GM12878 (cell line): ENCODE data around the gene SMG5. TPM values are rescaled to one million over a fixed set of nuclear protein-coding genes. Genes with fewer than 3 reads are reported as not detected.

Source experiments
- BCL3 ChIP-seq: IDR thresholded peaks from 2 replicates; pipeline ENCODE4 v1.6.1; 2011; ENCODE audit warnings: borderline replicate concordance, low read depth, mild to moderate bottlenecking, moderate library complexity, low read length; ENCODE audit not compliant: insufficient read depth, poor library complexity, severe bottlenecking
- CREB1 ChIP-seq: IDR thresholded peaks from 2 replicates; pipeline ENCODE4 v1.6.1; 2012; ENCODE audit warnings: low read depth, mild to moderate bottlenecking, inconsistent platforms
- DPF2 ChIP-seq: fragments of 450-650 bp; IDR thresholded peaks from 2 replicates; pipeline ENCODE4 v1.6.1; 2017; ENCODE audit warnings: mild to moderate bottlenecking
- FOXK2 ChIP-seq: fragments of 450-650 bp; IDR thresholded peaks from 2 replicates; pipeline ENCODE4 v1.6.1; 2017; ENCODE audit warnings: mild to moderate bottlenecking, moderate library complexity
- GABPA ChIP-seq: IDR thresholded peaks from 2 replicates; pipeline ENCODE4 v1.6.1; 2014; ENCODE audit warnings: antibody characterized with exemption, low read depth, mild to moderate bottlenecking, inconsistent platforms
- MTA2 ChIP-seq: fragments of 450-650 bp; IDR thresholded peaks from 2 replicates; pipeline ENCODE4 v1.6.1; 2016; ENCODE audit warnings: low read depth, mild to moderate bottlenecking, moderate library complexity
- NFYB ChIP-seq: IDR thresholded peaks from 2 replicates; pipeline ENCODE4 v1.6.1; 2011; ENCODE audit warnings: low read depth, mild to moderate bottlenecking, low read length, improper control_type of control experiment, moderate library complexity; ENCODE audit not compliant: insufficient read depth
- NR2F1 ChIP-seq: fragments of 450-650 bp; conservative IDR thresholded peaks from 2 replicates; pipeline ENCODE4 v1.6.1; 2017; ENCODE audit warnings: mild to moderate bottlenecking
- PAX8 ChIP-seq: fragments of 450-650 bp; IDR thresholded peaks from 2 replicates; pipeline ENCODE4 v1.6.1; 2017; ENCODE audit warnings: mild to moderate bottlenecking, moderate library complexity
- RAD21 ChIP-seq: IDR thresholded peaks from 2 replicates; pipeline ENCODE4 v1.6.1; 2011; ENCODE audit warnings: mild to moderate bottlenecking, low read depth, low read length, moderate library complexity; ENCODE audit not compliant: insufficient read depth
- RB1 ChIP-seq: fragments of 450-650 bp; formaldehyde crosslinking; IDR thresholded peaks from 2 replicates; pipeline ENCODE4 v1.6.1; 2017; ENCODE audit warnings: mild to moderate bottlenecking, borderline replicate concordance
- RCOR1 ChIP-seq: conservative IDR thresholded peaks from 2 replicates; pipeline ENCODE4 v1.6.1; 2012; ENCODE audit warnings: low read depth, low read length, improper control_type of control experiment
- SIN3A ChIP-seq: IDR thresholded peaks from 2 replicates; pipeline ENCODE4 v1.6.1; 2012; ENCODE audit warnings: low read depth, low read length, improper control_type of control experiment
- TCF7 ChIP-seq: IDR thresholded peaks from 2 replicates; pipeline ENCODE4 v1.6.1; 2014; ENCODE audit warnings: antibody characterized with exemption, borderline replicate concordance
- WRNIP1 ChIP-seq: IDR thresholded peaks from 2 replicates; pipeline ENCODE4 v1.6.1; 2011; ENCODE audit warnings: low read depth, low read length, improper control_type of control experiment, borderline replicate concordance
- ZBTB33 ChIP-seq: fragments of 450-650 bp; IDR thresholded peaks from 2 replicates; pipeline ENCODE4 v1.6.1; 2017; ENCODE audit warnings: mild to moderate bottlenecking
- ZNF217 ChIP-seq: fragments of 450-650 bp; IDR thresholded peaks from 2 replicates; pipeline ENCODE4 v1.6.1; 2017; ENCODE audit warnings: antibody characterized with exemption, mild to moderate bottlenecking
- ZNF274 ChIP-seq: IDR thresholded peaks from one replicate; pipeline ENCODE4 v1.8.0; 2011; ENCODE audit not compliant: insufficient read length, insufficient read depth
- ZSCAN29 ChIP-seq: fragments of 450-650 bp; IDR thresholded peaks from 2 replicates; pipeline ENCODE4 v1.6.1; 2017; ENCODE audit warnings: mild to moderate bottlenecking, moderate library complexity
- polyA plus RNA-seq, 11 experiments: library from polyadenylated mRNA; depleted of rRNA in 4 of 11; unstranded in 6 of 11; stranded (reverse) in 5 of 11; fragments of >200 nt; fragmentation: Nextera tagmentation in 4 of 11; fragmentation: Illumina TruSeq in 1 of 11; extraction: Ambion mirVana in 4 of 11; extraction: Trizol in 1 of 11; gene quantifications; 1 replicate in 1 of 11; 2 replicates in 10 of 11; pipeline versions ENCODE4 v1.2.1 to v1.2.3, GENCODE V29; 2011 to 2016; ENCODE audit warnings: inconsistent platforms in 2 of 11, missing spikeins in 2 of 11, low read depth in 1 of 11
- total RNA-seq, 4 experiments: library from RNA; depleted of rRNA in 3 of 4; stranded (reverse); fragments of >200 nt in 3 of 4; fragmentation: Illumina TruSeq in 1 of 4; extraction: Trizol in 1 of 4; gene quantifications; 2 replicates each; pipeline versions ENCODE4 v1.2.1 to v1.2.3, GENCODE V29; 2013 to 2021
- TF ChIP-seq, protein P1 (sequence below): fragments of 450-650 bp; formaldehyde crosslinking; IDR thresholded peaks from 2 replicates; pipeline ENCODE4 v1.4.0; 2020; ENCODE audit warnings: mild to moderate bottlenecking, moderate library complexity
- TF ChIP-seq, protein P2 (sequence below): fragments of 450-650 bp; IDR thresholded peaks from 2 replicates; pipeline ENCODE4 v1.6.1; 2017; ENCODE audit warnings: low read depth, mild to moderate bottlenecking, moderate library complexity
- TF ChIP-seq, protein P3 (sequence below): IDR thresholded peaks from 2 replicates; pipeline ENCODE4 v1.6.1; 2012; ENCODE audit warnings: low read depth, low read length, improper control_type of control experiment
- TF ChIP-seq, protein P4 (sequence below): IDR thresholded peaks from 2 replicates; pipeline ENCODE4 v1.6.1; 2012; ENCODE audit warnings: low read depth, low read length, improper control_type of control experiment

Gene SMG5
- total and polyA plus RNA-seq, 10 of the 15 experiments (the other 5 are each of a cell fraction or from before 2014, with no cell fraction given), result 0.76 to 61.5 (median 48.8) TPM

DNA sequence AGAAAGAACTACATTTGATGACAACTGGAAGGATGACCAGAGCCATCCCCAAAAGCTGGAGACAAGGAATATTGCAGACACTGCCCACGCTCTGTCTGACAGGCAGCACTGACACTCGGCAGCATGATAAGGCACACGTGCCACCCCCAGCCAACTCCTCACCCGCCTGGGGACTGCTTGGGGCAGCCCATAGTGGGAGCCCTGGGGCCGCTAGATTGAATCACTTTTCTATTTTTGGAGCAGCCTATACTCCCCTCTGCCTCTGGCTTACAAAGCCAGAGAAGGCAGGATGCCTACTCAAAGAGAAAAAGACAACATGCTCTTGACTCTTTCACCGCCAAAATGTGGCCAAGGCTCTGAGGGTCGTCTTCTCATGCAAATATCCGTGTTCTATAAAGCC lies 1.3 kb downstream of the SMG5 start (continued):
- TF ChIP-seq RB1, result no peak
- TF ChIP-seq ZBTB33, result no peak
- peak; percentile 97 for TF ChIP-seq SIN3A
- TF ChIP-seq, protein P1, sequence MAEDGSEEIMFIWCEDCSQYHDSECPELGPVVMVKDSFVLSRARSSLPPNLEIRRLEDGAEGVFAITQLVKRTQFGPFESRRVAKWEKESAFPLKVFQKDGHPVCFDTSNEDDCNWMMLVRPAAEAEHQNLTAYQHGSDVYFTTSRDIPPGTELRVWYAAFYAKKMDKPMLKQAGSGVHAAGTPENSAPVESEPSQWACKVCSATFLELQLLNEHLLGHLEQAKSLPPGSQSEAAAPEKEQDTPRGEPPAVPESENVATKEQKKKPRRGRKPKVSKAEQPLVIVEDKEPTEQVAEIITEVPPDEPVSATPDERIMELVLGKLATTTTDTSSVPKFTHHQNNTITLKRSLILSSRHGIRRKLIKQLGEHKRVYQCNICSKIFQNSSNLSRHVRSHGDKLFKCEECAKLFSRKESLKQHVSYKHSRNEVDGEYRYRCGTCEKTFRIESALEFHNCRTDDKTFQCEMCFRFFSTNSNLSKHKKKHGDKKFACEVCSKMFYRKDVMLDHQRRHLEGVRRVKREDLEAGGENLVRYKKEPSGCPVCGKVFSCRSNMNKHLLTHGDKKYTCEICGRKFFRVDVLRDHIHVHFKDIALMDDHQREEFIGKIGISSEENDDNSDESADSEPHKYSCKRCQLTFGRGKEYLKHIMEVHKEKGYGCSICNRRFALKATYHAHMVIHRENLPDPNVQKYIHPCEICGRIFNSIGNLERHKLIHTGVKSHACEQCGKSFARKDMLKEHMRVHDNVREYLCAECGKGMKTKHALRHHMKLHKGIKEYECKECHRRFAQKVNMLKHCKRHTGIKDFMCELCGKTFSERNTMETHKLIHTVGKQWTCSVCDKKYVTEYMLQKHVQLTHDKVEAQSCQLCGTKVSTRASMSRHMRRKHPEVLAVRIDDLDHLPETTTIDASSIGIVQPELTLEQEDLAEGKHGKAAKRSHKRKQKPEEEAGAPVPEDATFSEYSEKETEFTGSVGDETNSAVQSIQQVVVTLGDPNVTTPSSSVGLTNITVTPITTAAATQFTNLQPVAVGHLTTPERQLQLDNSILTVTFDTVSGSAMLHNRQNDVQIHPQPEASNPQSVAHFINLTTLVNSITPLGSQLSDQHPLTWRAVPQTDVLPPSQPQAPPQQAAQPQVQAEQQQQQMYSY (CRISPR knock-in tag), result no peak
- TF ChIP-seq GABPA, result no peak
- no peak for TF ChIP-seq MTA2
- TF ChIP-seq ZNF274, result no peak
- TF ChIP-seq RAD21, result no peak
- TF ChIP-seq WRNIP1, result 0 out of 2 replicates have a peak, but pooled peaks have one; percentile 34
- TF ChIP-seq, protein P2, sequence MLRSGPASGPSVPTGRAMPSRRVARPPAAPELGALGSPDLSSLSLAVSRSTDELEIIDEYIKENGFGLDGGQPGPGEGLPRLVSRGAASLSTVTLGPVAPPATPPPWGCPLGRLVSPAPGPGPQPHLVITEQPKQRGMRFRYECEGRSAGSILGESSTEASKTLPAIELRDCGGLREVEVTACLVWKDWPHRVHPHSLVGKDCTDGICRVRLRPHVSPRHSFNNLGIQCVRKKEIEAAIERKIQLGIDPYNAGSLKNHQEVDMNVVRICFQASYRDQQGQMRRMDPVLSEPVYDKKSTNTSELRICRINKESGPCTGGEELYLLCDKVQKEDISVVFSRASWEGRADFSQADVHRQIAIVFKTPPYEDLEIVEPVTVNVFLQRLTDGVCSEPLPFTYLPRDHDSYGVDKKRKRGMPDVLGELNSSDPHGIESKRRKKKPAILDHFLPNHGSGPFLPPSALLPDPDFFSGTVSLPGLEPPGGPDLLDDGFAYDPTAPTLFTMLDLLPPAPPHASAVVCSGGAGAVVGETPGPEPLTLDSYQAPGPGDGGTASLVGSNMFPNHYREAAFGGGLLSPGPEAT, result no peak
- no peak for TF ChIP-seq NFYB
- TF ChIP-seq DPF2, result no peak
- TF ChIP-seq, protein P3, sequence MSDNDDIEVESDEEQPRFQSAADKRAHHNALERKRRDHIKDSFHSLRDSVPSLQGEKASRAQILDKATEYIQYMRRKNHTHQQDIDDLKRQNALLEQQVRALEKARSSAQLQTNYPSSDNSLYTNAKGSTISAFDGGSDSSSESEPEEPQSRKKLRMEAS, result peak; percentile 96
- no peak for TF ChIP-seq CREB1
- no peak for TF ChIP-seq FOXK2
- no peak for TF ChIP-seq TCF7
- TF ChIP-seq, protein P4, sequence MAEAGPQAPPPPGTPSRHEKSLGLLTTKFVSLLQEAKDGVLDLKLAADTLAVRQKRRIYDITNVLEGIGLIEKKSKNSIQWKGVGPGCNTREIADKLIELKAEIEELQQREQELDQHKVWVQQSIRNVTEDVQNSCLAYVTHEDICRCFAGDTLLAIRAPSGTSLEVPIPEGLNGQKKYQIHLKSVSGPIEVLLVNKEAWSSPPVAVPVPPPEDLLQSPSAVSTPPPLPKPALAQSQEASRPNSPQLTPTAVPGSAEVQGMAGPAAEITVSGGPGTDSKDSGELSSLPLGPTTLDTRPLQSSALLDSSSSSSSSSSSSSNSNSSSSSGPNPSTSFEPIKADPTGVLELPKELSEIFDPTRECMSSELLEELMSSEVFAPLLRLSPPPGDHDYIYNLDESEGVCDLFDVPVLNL, result no peak
- TF ChIP-seq PAX8, result no peak
- no peak for TF ChIP-seq ZNF217
- no peak for TF ChIP-seq BCL3
- no peak for TF ChIP-seq NR2F1
- TF ChIP-seq RCOR1, result no peak
- TF ChIP-seq ZSCAN29, result no peak
